Naive thymus-derived CD4-positive, alpha-beta T cell (primary cell): ENCODE measurements around the gene NOL4L. TPM values are rescaled to one million over a fixed set of nuclear protein-coding genes. Genes with fewer than 3 reads are reported as not detected.
A peak's percentile ranks its signal among the peaks of the same experiment; 100 is the strongest.

Source experiments
- ATAC-seq: fragments of 150-1000 bp; cut with Tn5 transposase; 2 replicates; pipeline ENCODE4 v1.10.0; 2021; ENCODE audit warnings: mild to moderate bottlenecking, moderate library complexity
- CTCF ChIA-PET: fragments of 350-600 bp; sonication (Branson Sonifier 250); formaldehyde crosslinking; loops from one replicate; lab custom pipeline; 2021; ENCODE audit warnings: antibody characterized with exemption; lab: Charles Lee
- POLR2A ChIA-PET: fragments of 350-600 bp; sonication (Branson Sonifier 250); formaldehyde crosslinking; loops from one replicate; lab custom pipeline; 2021; ENCODE audit warnings: antibody characterized with exemption, inconsistent platforms; lab: Charles Lee
- DNase-seq, 9 donors: peaks; one replicate each; pipeline versions ENCODE4 v3.0.0 to v3.0.0-alpha.2; 2020 to 2022; ENCODE audit warnings: mixed read lengths in 1 of 9
- H3K27ac ChIP-seq: one replicate; pipeline ENCODE4 v1.7.0; 2013; ENCODE audit warnings: mild to moderate bottlenecking, low read depth, low read length, moderate library complexity
- H3K27me3 ChIP-seq, 2 donors: one replicate each; pipeline ENCODE4 v1.7.0; 2013; ENCODE audit warnings: low read length in 2 of 2, mild to moderate bottlenecking in 2 of 2, moderate library complexity in 2 of 2; ENCODE audit not compliant: control insufficient read depth in 2 of 2, insufficient read depth in 2 of 2
- H3K36me3 ChIP-seq, 3 experiments: 1 replicate in 2 of 3; 2 replicates in 1 of 3; pipeline ENCODE4 v1.7.0; 2013; ENCODE audit warnings: low read length in 3 of 3, mild to moderate bottlenecking in 3 of 3, moderate library complexity in 1 of 3; ENCODE audit not compliant: insufficient read depth in 3 of 3, control insufficient read depth in 2 of 3
- H3K4me1 ChIP-seq, 2 donors: one replicate each; pipeline ENCODE4 v1.7.0; 2013; ENCODE audit warnings: low read length in 2 of 2, mild to moderate bottlenecking in 2 of 2, moderate library complexity in 1 of 2; ENCODE audit not compliant: control insufficient read depth in 2 of 2, insufficient read depth in 2 of 2
- H3K4me3 ChIP-seq: 2 replicates; pipeline ENCODE4 v1.7.0; 2013; ENCODE audit warnings: mild to moderate bottlenecking, low read length
- H3K9me3 ChIP-seq, 3 experiments: 1 replicate in 2 of 3; 2 replicates in 1 of 3; pipeline ENCODE4 v1.7.0; 2013; ENCODE audit warnings: low read length in 3 of 3; ENCODE audit not compliant: control insufficient read depth in 2 of 3
- H3K27ac Mint-ChIP-seq, 9 donors: one replicate each; pipeline ENCODE4 v1.8.0; 2020 to 2022; ENCODE audit warnings: mixed read lengths in 9 of 9, mild to moderate bottlenecking in 8 of 9, moderate library complexity in 5 of 9, inconsistent platforms in 2 of 9
- H3K27me3 Mint-ChIP-seq, 5 donors: one replicate each; pipeline ENCODE4 v1.8.0; 2021 to 2022; ENCODE audit warnings: mixed read lengths in 5 of 5, mild to moderate bottlenecking in 1 of 5
- H3K36me3 Mint-ChIP-seq, 5 donors: one replicate each; pipeline ENCODE4 v1.8.0; 2020 to 2022; ENCODE audit warnings: mixed read lengths in 5 of 5, mild to moderate bottlenecking in 3 of 5, inconsistent platforms in 1 of 5
- H3K4me1 Mint-ChIP-seq, 7 donors: one replicate each; pipeline ENCODE4 v1.8.0; 2020 to 2022; ENCODE audit warnings: mixed read lengths in 7 of 7, mild to moderate bottlenecking in 3 of 7, inconsistent platforms in 1 of 7
- H3K4me3 Mint-ChIP-seq, 10 donors: one replicate each; pipeline ENCODE4 v1.8.0; 2020 to 2022; ENCODE audit warnings: mild to moderate bottlenecking in 10 of 10, mixed read lengths in 10 of 10, moderate library complexity in 6 of 10, inconsistent platforms in 2 of 10
- H3K9me3 Mint-ChIP-seq, 11 donors: one replicate each; pipeline ENCODE4 v1.8.0; 2020 to 2022; ENCODE audit warnings: mixed read lengths in 11 of 11, mild to moderate bottlenecking in 4 of 11, inconsistent platforms in 1 of 11, moderate library complexity in 1 of 11
- intact Hi-C, 2 donors: fragments of 100-400 bp; cut with micrococcal nuclease; formaldehyde crosslinking; loops; one replicate each; pipeline ENCODE4 v1.15.1; 2023
- polyA plus RNA-seq, 2 donors: library from polyadenylated mRNA; unstranded; fragments of 300-500 nt; fragmentation: Illumina TruSeq; gene quantifications; one replicate each; pipeline ENCODE4 v1.2.3, GENCODE V29; 2021
- total RNA-seq, 6 experiments: library from RNA in 5 of 6; stranded (reverse) in 5 of 6; gene quantifications; 1 replicate in 5 of 6; 2 replicates in 1 of 6; pipeline ENCODE4 v1.2.3 and lab custom pipeline; 2021 to 2026

NOL4L gene
- total and polyA plus RNA-seq, 7 experiments from 2014 or later, result 17.3 to 81.9 (median 62.7) TPM

DNA sequence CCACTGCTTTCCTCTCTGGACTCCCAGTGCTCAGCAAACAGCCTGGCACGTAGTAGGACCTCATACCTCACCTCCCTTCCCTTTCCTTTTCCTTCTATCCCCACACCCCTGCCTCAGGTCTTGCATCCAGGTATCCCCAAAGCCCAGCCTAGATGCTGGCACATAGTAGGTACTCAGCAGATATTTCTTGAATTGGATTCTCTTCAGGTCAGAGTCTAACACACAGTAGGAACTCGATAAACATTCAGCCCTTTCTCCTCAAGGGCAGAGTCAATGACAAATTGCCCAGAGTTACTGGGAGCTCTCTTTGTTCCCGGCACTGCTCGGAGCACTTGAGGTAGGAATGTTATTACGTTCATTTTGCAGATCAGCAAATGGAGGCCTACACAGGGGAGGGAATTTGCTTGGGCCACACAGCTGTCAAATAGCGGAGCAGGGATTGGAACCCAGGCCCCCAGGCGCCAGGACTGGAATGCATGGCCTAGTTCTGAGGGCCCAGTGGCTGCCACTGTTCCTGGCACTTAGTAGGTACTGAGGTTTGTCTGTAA lies 25.9 kb downstream of the NOL4L start:
- Mint-ChIP-seq H3K9me3 (no peaks in the 10 kb centered on the region), H3K27ac (peak overlapping the region in 8 of 9 donors; percentile 70 to 87 (median 76)), H3K36me3 (peaks cover 4 to 33% (median 6%) of the 10 kb centered on the region in 5 donors), H3K4me1 (peaks cover 25 to 85% (median 75%) of the 10 kb centered on the region in 7 donors), H3K27me3 (no peaks in the 10 kb centered on the region), H3K4me3 (peak overlapping the region in 2 of 10 donors; percentile 12 to 17)
- ChIA-PET POLR2A (interaction anchor here (1.2 to 1.7 kb wide), 2 partner anchors 20 to 24 kb away, joined by 3 to 4 read pairs; no protein-coding TSS in a partner anchor), CTCF (no interaction called here)
- intact Hi-C loops, result no loop called here
- H3K9me3 ChIP-seq, result no peaks in the 10 kb centered on the region
- H3K27me3 ChIP-seq, result no peaks in the 10 kb centered on the region
- H3K36me3 ChIP-seq, result peaks cover 0 to 21% (median 4%) of the 10 kb centered on the region in 3 experiments
- ATAC-seq (no peak), DNase-seq (no peak)
- H3K27ac ChIP-seq, result no peak overlapping the region
- H3K4me1 ChIP-seq, result peaks cover 0 to 56% of the 10 kb centered on the region in 2 donors
- H3K4me3 ChIP-seq, result no peak overlapping the region

DNA sequence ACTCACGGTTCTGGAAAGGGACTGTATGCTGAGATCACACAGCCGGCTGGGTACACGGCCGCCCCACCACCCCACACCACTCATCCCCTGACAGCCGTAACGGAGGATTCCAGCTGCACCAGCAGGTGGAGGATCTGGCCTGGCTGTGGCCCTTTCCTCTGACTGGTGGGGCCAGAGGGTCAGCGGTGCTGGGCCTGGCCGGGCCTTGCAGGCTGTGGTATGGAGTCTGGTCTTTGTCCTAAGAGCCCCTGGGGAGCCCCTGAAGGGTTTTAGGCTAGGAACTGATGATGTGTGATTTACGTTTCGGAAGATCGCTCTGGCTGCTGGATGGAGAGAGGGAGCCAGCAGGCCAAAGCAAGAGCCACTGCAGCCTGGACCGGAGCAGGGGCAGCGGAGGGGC lies 26.6 kb downstream of the NOL4L start:
- Histone ChIP-seq H3K4me3 (no peak overlapping the region), H3K27ac (no peak overlapping the region), H3K36me3 (peaks cover 0 to 21% (median 0%) of the 10 kb centered on the region in 3 experiments), H3K27me3 (no peaks in the 10 kb centered on the region), H3K4me1 (peaks cover 0 to 56% of the 10 kb centered on the region in 2 donors), H3K9me3 (no peaks in the 10 kb centered on the region)
- ATAC-seq (no peak), DNase-seq (no peak)
- ChIA-PET POLR2A (interaction anchor here (1.0 to 2.3 kb wide), 4 partner anchors 11 to 24 kb away, joined by 3 to 12 read pairs (median 5); no protein-coding TSS in a partner anchor), CTCF (no interaction called here)
- Mint-ChIP-seq H3K4me1 (peaks cover 31 to 86% (median 80%) of the 10 kb centered on the region in 7 donors), H3K27me3 (no peaks in the 10 kb centered on the region), H3K36me3 (peaks cover 4 to 26% (median 6%) of the 10 kb centered on the region in 5 donors), H3K4me3 (no peak overlapping the region), H3K9me3 (no peaks in the 10 kb centered on the region), H3K27ac (peak overlapping the region in 7 of 9 donors; percentile 70 to 87 (median 78))
- intact Hi-C loops, result no loop called here

DNA sequence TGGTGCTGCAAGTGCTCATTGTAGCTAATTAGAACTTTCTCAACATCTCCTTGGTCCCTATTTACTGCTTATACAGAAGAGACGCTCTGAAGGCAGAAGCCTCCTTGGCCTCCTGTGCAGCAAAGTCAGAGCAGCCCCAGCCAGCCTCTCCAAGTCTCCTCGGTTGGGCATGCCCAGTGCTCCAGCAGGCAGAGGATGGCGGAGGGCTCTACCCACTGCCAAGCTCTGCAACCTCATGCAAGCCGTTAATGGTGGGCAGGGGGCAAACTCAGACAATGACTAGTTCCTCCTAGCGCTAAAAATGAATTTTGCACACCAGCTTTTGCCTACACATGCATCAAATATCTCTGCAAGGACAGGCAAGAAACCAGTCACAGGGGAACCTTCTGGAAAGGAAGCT lies 27.8 kb downstream of the NOL4L start:
- Mint-ChIP-seq H3K9me3 (no peaks in the 10 kb centered on the region), H3K27me3 (no peaks in the 10 kb centered on the region), H3K4me3 (peak overlapping the region in 4 of 10 donors; percentile 12 to 63 (median 28)), H3K4me1 (peaks cover 35 to 91% (median 84%) of the 10 kb centered on the region in 7 donors), H3K27ac (peak overlapping the region in 8 of 9 donors; percentile 14 to 88 (median 84)), H3K36me3 (peaks cover 4 to 24% (median 9%) of the 10 kb centered on the region in 5 donors)
- H3K36me3 ChIP-seq, result peaks cover 0 to 21% (median 0%) of the 10 kb centered on the region in 3 experiments
- ChIA-PET CTCF (interaction anchor here (0.7 to 2.4 kb wide), 6 partner anchors 10 to 114 kb away, joined by 3 to 10 read pairs (median 3); no protein-coding TSS in a partner anchor), POLR2A (interaction anchor here (1.0 to 2.3 kb wide), 6 partner anchors 12 to 49 kb away, joined by 3 to 12 read pairs (median 4); no protein-coding TSS in a partner anchor)
- H3K27me3 ChIP-seq, result no peaks in the 10 kb centered on the region
- no peak overlapping the region for H3K4me3 ChIP-seq
- intact Hi-C loops, result no loop called here
- peaks cover 0 to 52% of the 10 kb centered on the region in 2 donors for H3K4me1 ChIP-seq
- no peak for ATAC-seq
- no peaks in the 10 kb centered on the region for H3K9me3 ChIP-seq
- no peak overlapping the region for H3K27ac ChIP-seq
- DNase-seq, result no peak

DNA sequence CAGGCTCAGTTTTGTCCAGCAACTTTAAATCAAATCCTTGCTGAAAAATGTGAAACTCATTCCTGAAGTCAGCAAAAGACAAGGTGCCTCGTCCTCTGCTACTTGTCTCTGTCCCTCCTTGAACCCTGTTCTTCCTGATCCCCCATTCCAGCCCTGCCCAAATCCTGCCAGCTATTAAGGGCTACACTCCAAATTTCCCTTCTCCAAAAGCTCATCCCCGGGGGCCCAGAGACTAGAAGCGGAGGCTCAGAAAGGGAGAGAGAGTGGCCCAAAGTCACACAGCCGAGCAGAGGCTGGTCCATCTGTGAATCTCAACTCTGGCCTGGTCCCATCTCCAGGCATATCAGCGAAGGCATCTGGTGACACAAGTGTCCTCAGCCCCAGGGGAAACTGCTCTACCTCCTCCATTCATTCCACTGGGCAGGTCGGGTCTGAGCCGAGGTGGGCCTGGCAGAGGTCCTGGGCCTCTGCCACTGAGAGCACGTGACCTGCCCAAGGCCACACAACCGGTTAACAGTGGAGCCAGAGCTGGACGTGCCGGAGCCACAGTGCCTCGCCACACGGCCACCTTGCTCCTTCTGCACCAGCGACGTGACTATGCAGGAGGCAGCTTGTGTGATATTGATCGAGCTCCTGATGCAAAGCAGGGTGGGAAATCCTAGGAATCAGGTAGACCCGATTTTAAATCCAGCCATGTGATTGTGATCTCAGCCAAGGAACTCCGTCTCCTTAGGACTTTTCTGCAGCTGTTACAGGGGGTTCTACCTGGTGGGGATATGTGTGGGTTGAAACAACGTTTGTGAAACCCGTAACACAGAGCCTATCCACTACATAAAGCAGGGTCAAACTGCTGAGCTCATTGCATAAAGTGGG lies 28.6 kb downstream of the NOL4L start:
- H3K27me3 Mint-ChIP-seq, result no peaks in the 10 kb centered on the region
- H3K4me1 ChIP-seq, result peaks cover 0 to 45% of the 10 kb centered on the region in 2 donors
- no peaks in the 10 kb centered on the region for H3K9me3 ChIP-seq
- no peak for ATAC-seq
- H3K9me3 Mint-ChIP-seq, result no peaks in the 10 kb centered on the region
- peaks cover 33 to 88% (median 77%) of the 10 kb centered on the region in 7 donors for H3K4me1 Mint-ChIP-seq
- H3K36me3 Mint-ChIP-seq, result peaks cover 4 to 24% (median 9%) of the 10 kb centered on the region in 5 donors
- CTCF ChIA-PET, result interaction anchor here (1.3 to 2.4 kb wide), 3 partner anchors 14 to 30 kb away, joined by 3 to 10 read pairs (median 5); no protein-coding TSS in a partner anchor
- intact Hi-C loops, result no loop called here
- H3K27ac Mint-ChIP-seq, result peak overlapping the region in 8 of 9 donors; percentile 49 to 94 (median 86)
- H3K27ac ChIP-seq, result no peak overlapping the region
- no peaks in the 10 kb centered on the region for H3K27me3 ChIP-seq
- peaks cover 0 to 21% (median 0%) of the 10 kb centered on the region in 3 experiments for H3K36me3 ChIP-seq
- H3K4me3 Mint-ChIP-seq, result peak overlapping the region in 7 of 10 donors; percentile 0 to 63 (median 27)
- POLR2A ChIA-PET, result interaction anchor here (0.9 to 2.3 kb wide), 7 partner anchors 13 to 48 kb away, joined by 3 to 12 read pairs (median 4); no protein-coding TSS in a partner anchor
- no peak for DNase-seq
- H3K4me3 ChIP-seq, result no peak overlapping the region

DNA sequence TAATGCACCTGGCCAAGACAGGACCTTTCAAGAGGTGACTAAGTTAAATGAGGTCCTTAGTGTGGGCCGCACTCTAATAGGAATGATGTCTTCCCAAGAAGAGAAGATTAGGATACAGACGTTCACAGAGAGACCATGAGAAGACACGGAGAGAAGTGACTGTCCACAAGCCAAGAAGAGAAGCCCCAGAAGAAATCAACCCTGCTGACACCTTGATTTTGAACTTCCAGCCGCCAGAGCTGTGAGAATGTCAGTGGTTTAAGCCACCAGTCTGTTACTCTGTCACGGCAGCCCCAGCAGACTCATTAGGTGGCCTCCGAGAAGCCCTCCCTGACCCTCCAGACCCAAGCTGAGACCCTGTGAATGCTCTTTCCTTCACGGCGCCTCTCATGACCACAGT lies 29.5 kb downstream of the NOL4L start:
- intact Hi-C loops, result no loop called here
- ChIA-PET POLR2A (interaction anchor here (0.6 to 2.3 kb wide), 6 partner anchors 16 to 192 kb away, joined by 3 to 5 read pairs (median 3); no protein-coding TSS in a partner anchor), CTCF (interaction anchor here (1.3 kb wide), 1 partner anchor 13 kb away, joined by 4 read pairs; no protein-coding TSS in a partner anchor)
- peak overlapping the region in 9 of 10 donors; percentile 3 to 69 (median 36) for H3K4me3 Mint-ChIP-seq
- peaks cover 0 to 21% (median 0%) of the 10 kb centered on the region in 3 experiments for H3K36me3 ChIP-seq
- H3K4me3 ChIP-seq, result no peak overlapping the region
- no peaks in the 10 kb centered on the region for H3K27me3 ChIP-seq
- peaks cover 32 to 84% (median 74%) of the 10 kb centered on the region in 7 donors for H3K4me1 Mint-ChIP-seq
- H3K27me3 Mint-ChIP-seq, result no peaks in the 10 kb centered on the region
- peaks cover 4 to 24% (median 9%) of the 10 kb centered on the region in 5 donors for H3K36me3 Mint-ChIP-seq
- no peaks in the 10 kb centered on the region for H3K9me3 ChIP-seq
- peaks cover 0 to 36% of the 10 kb centered on the region in 2 donors for H3K4me1 ChIP-seq
- ATAC-seq, result no peak
- H3K27ac Mint-ChIP-seq, result peak overlapping the region in 8 of 9 donors; percentile 49 to 94 (median 84)
- H3K27ac ChIP-seq, result no peak overlapping the region
- H3K9me3 Mint-ChIP-seq, result no peaks in the 10 kb centered on the region
- DNase-seq, result no peak

DNA sequence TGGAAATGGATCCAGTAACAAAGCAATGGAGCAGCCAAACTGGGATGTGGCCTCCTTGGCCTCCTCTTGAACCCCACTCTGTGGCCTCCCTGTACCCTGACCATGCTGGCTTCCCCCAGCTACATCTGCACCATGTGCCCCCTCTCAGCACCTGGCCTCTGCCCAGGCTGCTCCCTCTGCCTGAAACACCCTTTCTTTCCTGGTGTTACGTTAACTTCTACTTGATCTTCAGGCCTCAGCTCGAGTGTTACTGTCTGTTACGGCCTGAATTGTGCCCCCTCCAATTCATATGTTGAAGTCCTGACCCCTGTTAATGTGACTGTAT lies 30.2 kb downstream of the NOL4L start:
- DNase-seq, result no peak
- Mint-ChIP-seq H3K27ac (peak overlapping the region in 8 of 9 donors; percentile 83 to 94 (median 88)), H3K36me3 (peaks cover 4 to 26% (median 9%) of the 10 kb centered on the region in 5 donors), H3K27me3 (no peaks in the 10 kb centered on the region), H3K4me1 (peaks cover 27 to 81% (median 69%) of the 10 kb centered on the region in 7 donors), H3K4me3 (peak overlapping the region in 8 of 10 donors; percentile 1 to 76 (median 26)), H3K9me3 (no peaks in the 10 kb centered on the region)
- Histone ChIP-seq H3K4me3 (no peak overlapping the region), H3K9me3 (no peaks in the 10 kb centered on the region), H3K27me3 (no peaks in the 10 kb centered on the region), H3K36me3 (peaks cover 0 to 21% (median 0%) of the 10 kb centered on the region in 3 experiments), H3K4me1 (peaks cover 0 to 29% of the 10 kb centered on the region in 2 donors), H3K27ac (peak overlapping the region; percentile 45)
- intact Hi-C loops, result no loop called here
- ChIA-PET POLR2A (interaction anchor here (0.6 to 1.5 kb wide), 7 partner anchors 9 to 192 kb away, joined by 3 to 8 read pairs (median 3); no protein-coding TSS in a partner anchor), CTCF (interaction anchor here (1.3 kb wide), 1 partner anchor 13 kb away, joined by 4 read pairs; no protein-coding TSS in a partner anchor)
- no peak for ATAC-seq
